NCI-H2107 treated with DMSO at 0.1 percent for 48 hours (cell line): ENCODE data around the gene KATNAL1.
"Not testable (repeated sequence)": the region's sequence is repeated elsewhere in the genome, so short reads cannot be mapped to it uniquely, and the experiment has no call there.

Experiments used
- DNase-seq: peaks from one replicate; lab custom pipeline; 2025; ENCODE audit not compliant: unreplicated experiment; lab: John Stamatoyannopoulos, UW

KATNAL1 gene

GRCh38 chr13:30224732-30225131, 82.6 kb downstream of the KATNAL1 start:
- DNase-seq = no peak

GRCh38 chr13:30222254-30222653, 85.1 kb downstream of the KATNAL1 start:
- no peak for DNase-seq

- no peak for DNase-seq
These were observed 91.2 kb downstream of the KATNAL1 start for GRCh38 chr13:30216111-30216510.

GRCh38 chr13:30212256-30212655, 95.1 kb downstream of the KATNAL1 start:
- DNase-seq = no peak

- DNase-seq = no peak
These were observed 95.6 kb downstream of the KATNAL1 start for GRCh38 chr13:30211745-30212144.

- no peak for DNase-seq
These were observed 102.8 kb downstream of the KATNAL1 start for GRCh38 chr13:30204564-30204963.

GRCh38 chr13:30196025-30196424, 111.3 kb downstream of the KATNAL1 start:
- no peak for DNase-seq

- DNase-seq = no peak
These were observed 112.4 kb downstream of the KATNAL1 start for GRCh38 chr13:30194906-30195305.

- DNase-seq = no peak
These were observed 113.8 kb downstream of the KATNAL1 start for GRCh38 chr13:30193279-30194234.

GRCh38 chr13:30192320-30193093, 114.8 kb downstream of the KATNAL1 start:
- DNase-seq = no peak

GRCh38 chr13:30191491-30192100, 115.8 kb downstream of the KATNAL1 start:
- no peak for DNase-seq

- DNase-seq = no peak
These were observed 120.5 kb downstream of the KATNAL1 start for GRCh38 chr13:30186634-30187415.

GRCh38 chr13:30181888-30182651, 125.3 kb downstream of the KATNAL1 start:
- no peak for DNase-seq

- DNase-seq = peak; percentile 56
These were observed 127.6 kb downstream of the KATNAL1 start for GRCh38 chr13:30179597-30180276.

GRCh38 chr13:30178976-30179375, 128.4 kb downstream of the KATNAL1 start:
- no peak for DNase-seq

GRCh38 chr13:30175166-30175565, 132.2 kb downstream of the KATNAL1 start:
- no peak for DNase-seq

- not testable (repeated sequence) for DNase-seq
These were observed 133.1 kb downstream of the KATNAL1 start for GRCh38 chr13:30174250-30174649.

GRCh38 chr13:30173303-30173610, 134.1 kb downstream of the KATNAL1 start:
- no peak for DNase-seq

GRCh38 chr13:30172593-30173302, 134.6 kb downstream of the KATNAL1 start:
- no peak for DNase-seq
